ENCODE results near the gene EGFR. TPM values are rescaled to one million over a fixed set of nuclear protein-coding genes. Genes with fewer than 3 reads are reported as not detected.

The EGFR gene
- total RNA-seq (10 to 100 TPM; 26.3 to 54.6 (median 45.4) TPM), polyA plus RNA-seq (10 to 100 TPM; 13.0 to 31.5 TPM)
- long read RNA-seq, donor 1, full-length matches to known transcripts, result 2 of 41 reads
- long read RNA-seq, donor 1, partial matches to known transcripts, result 9 of 41 reads
- long read RNA-seq, donor 1, other reads (novel, unspliced or antisense), result 30 of 41 reads
- long read RNA-seq, donor 2, result 0 reads
- long read RNA-seq, donor 3, full-length matches to known transcripts, result 6 of 33 reads
- long read RNA-seq, donor 3, partial matches to known transcripts, result 18 of 33 reads
- long read RNA-seq, donor 3, other reads (novel, unspliced or antisense), result 9 of 33 reads

- no peak for TF ChIP-seq EP300 (IDR thresholded peaks at IDR 0.05)
- peak; percentile 86 for TF ChIP-seq POLR2A (IDR thresholded peaks at IDR 0.05)
- DNase-seq, result peak; percentile 83 to 88 (median 85)
- Histone ChIP-seq H3K9me3 (no peaks in the 10 kb centered on the region), H3K27ac (peak within 1 kb of the TSS; percentile 84 to 88), H3K4me3 (peak within 1 kb of the TSS; percentile 78), H3K4me1 (ENCODE audit: insufficient read depth) (peaks cover 4% of the 10 kb centered on the region), H3K27me3 (no peaks in the 10 kb centered on the region), H3K36me3 (no peaks in the 10 kb centered on the region)
- 3 to 5% (median 4%) methylated on average over 49 to 80 of the region's 80 CpGs for WGBS, 3 donors
- intact Hi-C loops (cut with DNase I), result loop anchor here in 3 of 4 donors (1.0 to 10.0 kb wide), 3 partner anchors 111 to 236 kb away; no protein-coding TSS in a partner anchor
These were observed at the start of gene EGFR for GRCh38 chr7:55018361-55019190. TSS of gene EGFR (plus strand) at chr7:55019017. CDS start at chr7:55019278, 261 bp downstream.

GRCh38 chr7:54969208-54969967, 49.4 kb upstream of the EGFR start:
- no peaks in the 10 kb centered on the region for H3K36me3 ChIP-seq
- TF ChIP-seq CTCF (IDR thresholded peaks at IDR 0.05) (no peak), EP300 (IDR thresholded peaks at IDR 0.05) (no peak), POLR2A (IDR thresholded peaks at IDR 0.05) (no peak)
- no peaks in the 10 kb centered on the region for H3K9me3 ChIP-seq
- DNase-seq, result no peak
- intact Hi-C loops (cut with DNase I), result no loop called here
- H3K4me3 ChIP-seq, result no peak overlapping the region
- no peaks in the 10 kb centered on the region for H3K27me3 ChIP-seq
- WGBS, 3 donors, result 80 to 86% (median 85%) methylated on average over 13 of the region's 13 CpGs
- no peaks in the 10 kb centered on the region for H3K4me1 ChIP-seq (ENCODE audit: insufficient read depth)
- H3K27ac ChIP-seq, result no peak overlapping the region

DNA sequence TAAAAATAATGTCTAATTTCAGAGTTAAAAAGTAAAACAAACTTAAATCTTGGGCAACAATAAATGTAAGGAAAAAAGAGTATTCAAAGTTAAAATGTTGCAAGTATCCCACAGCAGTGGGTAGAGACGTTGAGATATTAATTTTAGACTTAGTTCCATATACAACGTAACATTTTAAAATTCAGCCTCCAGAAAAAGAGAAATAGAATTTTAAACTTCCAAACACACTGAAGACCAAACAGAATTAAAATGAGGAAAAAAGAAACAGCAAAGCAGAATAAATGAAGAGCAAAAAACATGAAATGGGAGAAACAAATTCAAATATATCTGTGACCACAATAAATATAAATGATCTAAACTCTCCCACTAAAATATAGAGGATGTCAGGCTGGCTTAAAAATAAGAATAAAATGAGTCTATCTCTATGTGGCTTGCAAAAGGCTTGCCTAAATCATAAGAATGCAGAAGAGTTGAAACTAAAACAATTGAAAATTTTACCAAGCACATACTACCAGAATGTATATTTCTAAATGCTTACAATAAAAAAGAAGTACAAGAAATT, 46.0 kb upstream of the EGFR start:
- H3K27ac ChIP-seq, result no peak overlapping the region
- no peaks in the 10 kb centered on the region for H3K9me3 ChIP-seq
- TF ChIP-seq EP300 (IDR thresholded peaks at IDR 0.05) (no peak), CTCF (IDR thresholded peaks at IDR 0.05) (no peak), POLR2A (IDR thresholded peaks at IDR 0.05) (no peak)
- 72 to 75% (median 73%) methylated on average over 2 of the region's 2 CpGs for WGBS, 3 donors
- H3K4me1 ChIP-seq (ENCODE audit: insufficient read depth), result no peaks in the 10 kb centered on the region
- DNase-seq, result no peak
- H3K4me3 ChIP-seq, result no peak overlapping the region
- intact Hi-C loops (cut with DNase I), result no loop called here
- no peaks in the 10 kb centered on the region for H3K36me3 ChIP-seq
- H3K27me3 ChIP-seq, result no peaks in the 10 kb centered on the region

- intact Hi-C loops (cut with DNase I), result no loop called here
- 73 to 78% (median 73%) methylated on average over 9 of the region's 9 CpGs for WGBS, 3 donors
- H3K4me3 ChIP-seq, result no peak overlapping the region
- no peaks in the 10 kb centered on the region for H3K9me3 ChIP-seq
- no peak for TF ChIP-seq CTCF (IDR thresholded peaks at IDR 0.05)
- no peak for TF ChIP-seq POLR2A (IDR thresholded peaks at IDR 0.05)
- no peak for TF ChIP-seq EP300 (IDR thresholded peaks at IDR 0.05)
- H3K36me3 ChIP-seq, result no peaks in the 10 kb centered on the region
- H3K27me3 ChIP-seq, result no peaks in the 10 kb centered on the region
- no peaks in the 10 kb centered on the region for H3K4me1 ChIP-seq (ENCODE audit: insufficient read depth)
- no peak overlapping the region for H3K27ac ChIP-seq
- no peak for DNase-seq
These were observed 40.3 kb upstream of the EGFR start for GRCh38 chr7:54978364-54979116.
